IMR-90 (cell line): ENCODE data around the gene CARMIL1. TPM values are rescaled to one million over a fixed set of nuclear protein-coding genes. Genes with fewer than 3 reads are reported as not detected.

ENCODE experiments used
- ATAC-seq: fragments of 200-7000 bp; cut with Tn5 transposase; 2 replicates; pipeline ENCODE4 v1.9.1; 2020; ENCODE audit warnings: low read depth, mild to moderate bottlenecking, moderate library complexity
- BruUV-seq: library from RNA; stranded (reverse); fragments of 400-500 nt; replicated peaks from 2 replicates; lab custom pipeline; 2021; lab: Mats Ljungman, UMichigan
- CTCF ChIA-PET: fragments of 300-600 bp; formaldehyde crosslinking; extraction: SDS; loops from one replicate; lab custom pipeline; 2021; ENCODE audit warnings: antibody characterized with exemption; lab: Yijun Ruan, JAX
- POLR2A ChIA-PET: fragments of 300-600 bp; sonication (Branson Sonifier 250); formaldehyde crosslinking; loops from one replicate; lab custom pipeline; 2022; ENCODE audit warnings: antibody characterized with exemption; ENCODE audit not compliant: unreplicated experiment; lab: Charles Lee
- DNase-seq: peaks from one replicate; pipeline ENCODE4 v3.0.0; 2013
- H2AFZ ChIP-seq: replicated peaks from 2 replicates; pipeline ENCODE3; 2013; ENCODE audit warnings: low read length, mild to moderate bottlenecking; ENCODE audit not compliant: poor library complexity
- H2AK5ac ChIP-seq: 2 replicates; pipeline ENCODE4 v1.6.1; 2013; ENCODE audit warnings: low read depth, low read length, inconsistent platforms
- H2AK9ac ChIP-seq: replicated peaks from 2 replicates; pipeline ENCODE3; 2013; ENCODE audit warnings: mild to moderate bottlenecking, low read depth, low read length, moderate library complexity; ENCODE audit not compliant: poor library complexity
- H2BK120ac ChIP-seq: 2 replicates; pipeline ENCODE4 v1.6.1; 2013; ENCODE audit warnings: low read depth, low read length, inconsistent platforms
- H2BK15ac ChIP-seq: 3 replicates; pipeline ENCODE4 v1.6.1; 2013; ENCODE audit warnings: low read depth, low read length, inconsistent platforms
- H2BK20ac ChIP-seq: 2 replicates; pipeline ENCODE4 v1.6.1; 2013; ENCODE audit warnings: low read depth, mild to moderate bottlenecking, inconsistent platforms, low read length, moderate library complexity
- H2BK5ac ChIP-seq: 2 replicates; pipeline ENCODE4 v1.6.1; 2013; ENCODE audit warnings: mild to moderate bottlenecking, low read depth, low read length, inconsistent platforms; ENCODE audit not compliant: poor library complexity, severe bottlenecking
- H3K14ac ChIP-seq: replicated peaks from 2 replicates; pipeline ENCODE4 v1.6.1; 2013; ENCODE audit warnings: low read depth, low read length, inconsistent platforms
- H3K18ac ChIP-seq: 2 replicates; pipeline ENCODE4 v1.6.1; 2013; ENCODE audit warnings: low read depth, low read length, control low read depth
- H3K23ac ChIP-seq: 2 replicates; pipeline ENCODE4 v1.6.1; 2013; ENCODE audit warnings: low read depth, low read length, inconsistent platforms
- H3K27ac ChIP-seq: 2 replicates; pipeline ENCODE4 v1.5.1; 2013; ENCODE audit warnings: mild to moderate bottlenecking, control low read depth, low read length; ENCODE audit not compliant: insufficient read depth
- H3K27me3 ChIP-seq: 2 replicates; pipeline ENCODE4 v1.6.1; 2013; ENCODE audit warnings: low read length; ENCODE audit not compliant: control insufficient read depth, insufficient read depth
- H3K36me3 ChIP-seq: 2 replicates; pipeline ENCODE4 v1.6.1; 2013; ENCODE audit warnings: low read length, mixed read lengths; ENCODE audit not compliant: control insufficient read depth, insufficient read depth
- H3K4ac ChIP-seq: 2 replicates; pipeline ENCODE4 v1.6.1; 2013; ENCODE audit warnings: low read depth, low read length, inconsistent platforms
- H3K4me1 ChIP-seq: 2 replicates; pipeline ENCODE4 v1.6.1; 2013; ENCODE audit warnings: low read length, mixed read lengths; ENCODE audit not compliant: control insufficient read depth, insufficient read depth
- H3K4me2 ChIP-seq: 2 replicates; pipeline ENCODE4 v1.6.1; 2013; ENCODE audit warnings: low read depth, mild to moderate bottlenecking, control low read depth, low read length, moderate library complexity
- H3K4me3 ChIP-seq: 2 replicates; pipeline ENCODE4 v1.5.1; 2013; ENCODE audit warnings: low read depth, mild to moderate bottlenecking, control low read depth, low read length, moderate library complexity; ENCODE audit not compliant: insufficient read depth
- H3K56ac ChIP-seq: 2 replicates; pipeline ENCODE4 v1.6.1; 2013; ENCODE audit warnings: low read length, inconsistent platforms; ENCODE audit not compliant: insufficient read depth; ENCODE audit errors: extremely low read depth
- H3K79me1 ChIP-seq, 2 experiments: 2 replicates each; pipeline ENCODE4 v1.6.1; 2013; ENCODE audit warnings: low read length in 2 of 2, inconsistent platforms in 1 of 2, low read depth in 1 of 2
- H3K9ac ChIP-seq: 2 replicates; pipeline ENCODE4 v1.6.1; 2013; ENCODE audit warnings: low read depth, low read length, control low read depth
- H3K9me1 ChIP-seq: 2 replicates; pipeline ENCODE4 v1.6.1; 2013; ENCODE audit warnings: low read length, inconsistent platforms; ENCODE audit not compliant: insufficient read depth
- H3K9me3 ChIP-seq: 2 replicates; pipeline ENCODE4 v1.6.1; 2013; ENCODE audit warnings: low read length; ENCODE audit not compliant: control insufficient read depth, insufficient read depth
- H4K20me1 ChIP-seq: 2 replicates; pipeline ENCODE4 v1.6.1; 2013; ENCODE audit warnings: low read length, inconsistent platforms; ENCODE audit not compliant: insufficient read depth
- H4K5ac ChIP-seq: 2 replicates; pipeline ENCODE4 v1.6.1; 2013; ENCODE audit warnings: mild to moderate bottlenecking, low read depth, low read length, control low read depth
- H4K8ac ChIP-seq, 2 experiments: 2 replicates each; pipeline ENCODE4 v1.6.1; 2013; ENCODE audit warnings: low read depth in 2 of 2, low read length in 2 of 2, control low read depth in 1 of 2, inconsistent platforms in 1 of 2
- H4K91ac ChIP-seq: 2 replicates; pipeline ENCODE4 v1.6.1; 2013; ENCODE audit warnings: low read depth, low read length, inconsistent platforms; ENCODE audit not compliant: insufficient read depth
- BHLHE40 ChIP-seq: fragments of 150-350 bp; IDR thresholded peaks from 2 replicates; pipeline ENCODE4 v1.6.1; 2016; ENCODE audit warnings: mild to moderate bottlenecking, low read depth, low read length
- FOS ChIP-seq: fragments of 150-350 bp; IDR thresholded peaks from 2 replicates; pipeline ENCODE4 v1.6.1; 2016; ENCODE audit warnings: low read depth, low read length
- MAFK ChIP-seq: IDR thresholded peaks from 2 replicates; pipeline ENCODE4 v1.6.1; 2012; ENCODE audit warnings: low read depth, low read length, improper control_type of control experiment
- MAZ ChIP-seq: IDR thresholded peaks from 2 replicates; pipeline ENCODE4 v1.6.1; 2012; ENCODE audit warnings: low read depth, mild to moderate bottlenecking, low read length, improper control_type of control experiment, moderate library complexity, borderline replicate concordance
- NFE2L2 ChIP-seq: fragments of 150-350 bp; IDR thresholded peaks from 2 replicates; pipeline ENCODE4 v1.6.1; 2016; ENCODE audit warnings: low read depth, mild to moderate bottlenecking, low read length
- POLR2A ChIP-seq: IDR thresholded peaks from 2 replicates; pipeline ENCODE4 v1.6.1; 2012; ENCODE audit warnings: mild to moderate bottlenecking, low read depth, low read length
- RAD21 ChIP-seq: IDR thresholded peaks from 2 replicates; pipeline ENCODE4 v1.6.1; 2012; ENCODE audit warnings: low read length, improper control_type of control experiment
- RCOR1 ChIP-seq: IDR thresholded peaks from 2 replicates; pipeline ENCODE4 v1.6.1; 2012; ENCODE audit warnings: mild to moderate bottlenecking, low read length, improper control_type of control experiment; ENCODE audit not compliant: insufficient replicate concordance
- RFX5 ChIP-seq: IDR thresholded peaks from 2 replicates; pipeline ENCODE4 v1.8.0; 2012; ENCODE audit warnings: low read depth, mild to moderate bottlenecking, low read length, moderate library complexity
- SMC3 ChIP-seq: fragments of 150-350 bp; IDR thresholded peaks from 2 replicates; pipeline ENCODE4 v1.6.1; 2016; ENCODE audit warnings: low read depth, mild to moderate bottlenecking, antibody characterized with exemption, low read length, moderate library complexity
- WGBS, 2 experiments: methylation state at CpG; one replicate each; pipeline versions ENCODE4 v1.1.5 to v1.1.7; 2013; ENCODE audit warnings: missing lambda C conversion rate in 2 of 2; ENCODE audit not compliant: insufficient read length in 1 of 2; ENCODE audit errors: extremely low coverage in 2 of 2; 5-methylcytosine and 5-hydroxymethylcytosine counted together
- dilution Hi-C: fragments of 300-500 bp; cut with HindIII; formaldehyde crosslinking; loops from one replicate; pipeline ENCODE4 v1.14.3; 2018; ENCODE audit warnings: low sequenced_read_pairs; ENCODE audit not compliant: unreplicated experiment
- in situ Hi-C: fragments of 300-500 bp; cut with MboI; formaldehyde crosslinking; loops from 3 replicates; pipeline ENCODE4 v1.14.3; 2019; ENCODE audit warnings: low sequenced_read_pairs, inconsistent platforms, mixed read lengths
- intact Hi-C: fragments of 100-400 bp; cut with micrococcal nuclease; formaldehyde crosslinking; loops from 2 replicates; pipeline ENCODE4 v1.10.0; 2022
- polyA plus RNA-seq, 3 experiments: library from polyadenylated mRNA; depleted of rRNA; stranded (reverse); fragments of >200 nt; gene quantifications; 2 replicates each; pipeline ENCODE4 v1.2.3, GENCODE V29; 2012; ENCODE audit warnings: low replicate concordance in 1 of 3
- total RNA-seq: library from RNA; depleted of rRNA; stranded (reverse); fragments of >200 nt; gene quantifications from 2 replicates; pipeline ENCODE4 v1.2.3, GENCODE V29; 2012
- TF ChIP-seq, protein P1 (sequence below): fragments of 150-350 bp; IDR thresholded peaks from 2 replicates; pipeline ENCODE4 v1.6.1; 2017; ENCODE audit warnings: mild to moderate bottlenecking, antibody characterized with exemption, low read length, low read depth
- TF ChIP-seq, protein P2 (sequence below): conservative IDR thresholded peaks from 2 replicates; pipeline ENCODE4 v1.5.1; 2012; ENCODE audit warnings: mild to moderate bottlenecking, low read depth, low read length, improper control_type of control experiment

The CARMIL1 gene
- total and polyA plus RNA-seq, 2 of the 4 experiments (the other 2 are of a cell fraction), result 1.3 to 2.9 TPM

DNA sequence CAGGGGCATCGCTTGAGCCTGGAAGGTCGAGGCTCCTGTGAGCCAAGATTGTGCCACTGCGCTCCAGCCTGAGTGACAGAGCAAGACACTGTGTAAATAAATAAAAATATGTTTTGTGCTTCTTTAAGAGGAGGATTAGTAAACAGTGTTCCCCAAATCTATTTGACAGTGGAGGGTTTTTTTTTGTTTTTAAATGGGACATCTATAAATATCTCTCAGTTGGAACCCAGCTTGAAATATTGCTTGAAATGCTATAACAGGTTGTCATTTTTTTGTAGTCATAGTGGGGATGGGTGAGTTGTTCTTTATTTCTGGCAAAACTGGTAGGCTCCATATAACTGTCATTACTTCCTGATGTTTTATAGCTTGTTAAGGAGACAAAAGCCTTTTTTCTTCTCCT lies 54.3 kb downstream of the CARMIL1 start:
- Histone ChIP-seq H3K56ac (no peak overlapping the region), H3K4ac (no peak overlapping the region), H4K8ac (no peak overlapping the region), H3K4me1 (peaks cover 5% of the 10 kb centered on the region; the same call in 1 of the 2 replicates), H3K18ac (no peak overlapping the region), H2BK20ac (no peak overlapping the region), H3K27ac (no peak overlapping the region), H3K79me1 (peaks cover 0 to 3% of the 10 kb centered on the region in 2 experiments; a peak in 1 of 4 replicates), H4K20me1 (no peaks in the 10 kb centered on the region; the same call in 1 of the 2 replicates), H4K91ac (no peak overlapping the region), H3K9ac (no peak overlapping the region), H3K4me3 (no peak overlapping the region), H3K36me3 (no peaks in the 10 kb centered on the region), H3K9me1 (peaks cover 4% of the 10 kb centered on the region), H2BK5ac (no peak overlapping the region), H3K14ac (no peak overlapping the region), H2BK15ac (no peak overlapping the region), H4K5ac (no peak overlapping the region), H2AFZ (no peak overlapping the region), H3K9me3 (no peaks in the 10 kb centered on the region), H2BK120ac (no peak overlapping the region), H3K4me2 (no peak overlapping the region), H2AK9ac (no peak overlapping the region), H2AK5ac (no peak overlapping the region), H3K23ac (no peak overlapping the region), H3K27me3 (no peaks in the 10 kb centered on the region)
- ChIA-PET POLR2A (no interaction called here), CTCF (no interaction called here)
- DNase-seq (no peak), ATAC-seq (no peak)
- intact Hi-C loops, result no loop called here
- no peak for TF ChIP-seq SMC3
- TF ChIP-seq BHLHE40, result no peak
- TF ChIP-seq MAFK, result no peak
- no peak for TF ChIP-seq FOS
- TF ChIP-seq RAD21, result no peak
- TF ChIP-seq RFX5, result no peak
- TF ChIP-seq, protein P1, sequence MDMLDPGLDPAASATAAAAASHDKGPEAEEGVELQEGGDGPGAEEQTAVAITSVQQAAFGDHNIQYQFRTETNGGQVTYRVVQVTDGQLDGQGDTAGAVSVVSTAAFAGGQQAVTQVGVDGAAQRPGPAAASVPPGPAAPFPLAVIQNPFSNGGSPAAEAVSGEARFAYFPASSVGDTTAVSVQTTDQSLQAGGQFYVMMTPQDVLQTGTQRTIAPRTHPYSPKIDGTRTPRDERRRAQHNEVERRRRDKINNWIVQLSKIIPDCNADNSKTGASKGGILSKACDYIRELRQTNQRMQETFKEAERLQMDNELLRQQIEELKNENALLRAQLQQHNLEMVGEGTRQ, result no peak
- TF ChIP-seq NFE2L2, result no peak
- no peak for TF ChIP-seq RCOR1
- no peak for TF ChIP-seq POLR2A
- no peak for TF ChIP-seq MAZ
- TF ChIP-seq, protein P2, sequence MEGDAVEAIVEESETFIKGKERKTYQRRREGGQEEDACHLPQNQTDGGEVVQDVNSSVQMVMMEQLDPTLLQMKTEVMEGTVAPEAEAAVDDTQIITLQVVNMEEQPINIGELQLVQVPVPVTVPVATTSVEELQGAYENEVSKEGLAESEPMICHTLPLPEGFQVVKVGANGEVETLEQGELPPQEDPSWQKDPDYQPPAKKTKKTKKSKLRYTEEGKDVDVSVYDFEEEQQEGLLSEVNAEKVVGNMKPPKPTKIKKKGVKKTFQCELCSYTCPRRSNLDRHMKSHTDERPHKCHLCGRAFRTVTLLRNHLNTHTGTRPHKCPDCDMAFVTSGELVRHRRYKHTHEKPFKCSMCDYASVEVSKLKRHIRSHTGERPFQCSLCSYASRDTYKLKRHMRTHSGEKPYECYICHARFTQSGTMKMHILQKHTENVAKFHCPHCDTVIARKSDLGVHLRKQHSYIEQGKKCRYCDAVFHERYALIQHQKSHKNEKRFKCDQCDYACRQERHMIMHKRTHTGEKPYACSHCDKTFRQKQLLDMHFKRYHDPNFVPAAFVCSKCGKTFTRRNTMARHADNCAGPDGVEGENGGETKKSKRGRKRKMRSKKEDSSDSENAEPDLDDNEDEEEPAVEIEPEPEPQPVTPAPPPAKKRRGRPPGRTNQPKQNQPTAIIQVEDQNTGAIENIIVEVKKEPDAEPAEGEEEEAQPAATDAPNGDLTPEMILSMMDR, result no peak
- in situ Hi-C loops, result no loop called here
- dilution Hi-C loops, result no loop called here
- no TSS peak for BruUV-seq
- WGBS, 2 experiments, result no CpG with 5 or more reads among the region's 3 CpGs
